ENCODE results near the gene PSTPIP2.
A peak's percentile ranks its signal among the peaks of the same experiment; 100 is the strongest.
"Not testable (repeated sequence)": the region's sequence is repeated elsewhere in the genome, so short reads cannot be mapped to it uniquely, and the experiment has no call there.

The PSTPIP2 gene

GRCh38 chr18:46069524-46069923 lies 2.5 kb downstream of the PSTPIP2 start:
- DNase-seq, result no peak

- DNase-seq, result no peak
These were observed 3.3 kb downstream of the PSTPIP2 start for GRCh38 chr18:46068763-46069162.

- DNase-seq, result no peak
These were observed 4.5 kb downstream of the PSTPIP2 start for GRCh38 chr18:46067438-46068007.

- no peak for DNase-seq
These were observed 9.3 kb downstream of the PSTPIP2 start for GRCh38 chr18:46062781-46063180.

DNA sequence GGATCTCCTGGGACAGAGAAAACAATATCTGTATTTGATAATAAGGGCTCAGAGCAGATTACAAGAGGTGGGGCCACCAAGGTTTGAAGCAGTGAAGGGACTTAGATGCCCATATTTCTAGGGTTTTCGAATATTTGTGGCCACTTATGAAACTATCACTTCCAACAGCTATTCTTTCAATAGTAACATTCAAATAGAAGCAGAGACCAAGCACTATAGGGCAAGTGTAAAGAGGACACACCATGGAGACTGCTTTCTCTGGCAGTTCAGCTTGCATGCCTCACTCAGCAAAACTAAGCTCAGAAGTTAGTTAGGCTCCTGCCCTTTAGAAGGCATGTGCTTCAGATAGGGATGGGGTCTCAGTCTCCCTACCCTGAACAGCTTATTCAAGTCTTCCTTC lies 10.3 kb downstream of the PSTPIP2 start:
- no peak for DNase-seq

- no peak for DNase-seq
These were observed 10.7 kb downstream of the PSTPIP2 start for GRCh38 chr18:46061387-46061786.

DNA sequence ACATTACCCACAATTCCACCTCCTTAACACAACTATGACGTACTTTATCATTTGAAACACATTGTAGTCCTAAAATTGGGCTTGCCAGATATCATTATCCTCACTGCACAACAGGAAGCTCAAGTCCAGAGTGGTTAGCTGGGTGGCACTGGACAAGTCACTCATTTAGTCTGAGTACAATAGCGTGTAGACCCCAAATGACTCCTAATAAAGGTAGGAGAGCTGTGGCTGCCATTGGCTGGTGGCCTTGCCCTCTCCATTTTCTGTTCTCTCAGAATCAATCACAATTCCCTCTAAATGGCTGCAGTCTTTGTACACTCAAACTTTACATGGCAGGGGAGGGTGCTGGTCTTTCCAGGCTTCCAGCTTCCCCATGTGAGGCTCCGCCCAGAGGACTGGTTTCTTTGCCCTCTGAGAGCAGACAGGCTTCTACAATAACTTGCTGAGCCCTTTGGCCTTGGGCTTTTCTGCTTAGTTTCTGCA lies 11.7 kb downstream of the PSTPIP2 start:
- no peak for DNase-seq

DNA sequence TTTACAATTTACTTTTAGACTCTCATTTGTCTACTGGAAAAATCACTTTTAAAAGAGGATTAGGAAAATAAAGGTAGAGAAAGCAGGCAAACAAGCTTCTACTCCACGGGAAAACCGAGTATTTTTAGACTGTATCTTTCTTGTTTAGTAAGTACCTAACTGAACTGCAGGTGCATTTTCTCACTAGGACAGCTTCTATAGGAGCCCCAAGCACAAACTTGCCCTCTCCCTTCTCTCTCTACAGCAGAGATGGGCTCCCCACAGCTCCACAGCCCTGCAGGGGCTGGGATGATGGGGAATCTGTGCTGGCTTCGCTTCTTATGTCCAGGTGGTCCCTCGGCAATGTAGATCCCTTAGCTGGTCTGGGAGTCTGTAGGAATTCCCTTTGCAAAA lies 16.2 kb downstream of the PSTPIP2 start:
- DNase-seq, result no peak

DNA sequence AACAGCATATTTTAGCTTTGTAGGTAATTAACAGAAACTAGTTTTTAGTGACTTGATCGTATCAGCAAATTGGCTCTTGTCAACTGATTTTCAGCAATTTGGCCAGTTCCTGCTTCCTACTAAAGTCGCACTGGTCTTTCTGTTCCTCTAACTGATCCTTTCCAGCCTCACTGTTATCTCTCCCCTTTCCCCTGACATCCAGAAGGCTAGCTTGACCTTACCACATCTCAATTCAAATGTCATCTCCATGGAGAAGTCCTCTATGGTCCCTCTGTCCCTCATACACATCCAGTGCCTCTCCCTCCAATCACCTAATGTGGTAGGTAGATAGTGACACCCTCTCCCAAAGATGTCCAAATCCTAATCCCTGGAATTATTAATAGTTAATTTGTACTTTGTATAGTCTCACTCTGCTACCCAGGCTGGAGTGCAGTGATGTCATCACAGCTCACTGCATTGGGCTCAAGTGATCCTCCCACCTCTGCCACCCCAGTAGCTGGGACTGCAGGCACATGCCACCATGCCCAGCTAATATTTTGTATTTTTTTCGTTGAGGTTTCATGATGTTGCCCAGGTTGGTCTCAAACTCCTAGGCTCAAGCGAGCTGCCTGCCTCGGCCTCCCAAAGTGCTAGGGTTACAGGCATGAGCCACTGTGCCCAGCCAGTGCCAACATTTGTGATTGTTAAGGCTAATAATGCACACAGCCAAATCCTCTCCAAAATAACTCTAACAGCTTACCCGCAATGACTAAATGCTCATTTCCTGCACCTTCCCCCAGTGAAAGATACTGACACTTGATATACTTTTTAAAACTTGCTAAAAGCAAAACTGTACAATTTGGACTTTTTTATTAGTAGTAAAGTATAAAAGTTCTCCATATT lies 16.9 kb downstream of the PSTPIP2 start:
- DNase-seq, result peak in 1 of 5 donors; percentile 45

DNA sequence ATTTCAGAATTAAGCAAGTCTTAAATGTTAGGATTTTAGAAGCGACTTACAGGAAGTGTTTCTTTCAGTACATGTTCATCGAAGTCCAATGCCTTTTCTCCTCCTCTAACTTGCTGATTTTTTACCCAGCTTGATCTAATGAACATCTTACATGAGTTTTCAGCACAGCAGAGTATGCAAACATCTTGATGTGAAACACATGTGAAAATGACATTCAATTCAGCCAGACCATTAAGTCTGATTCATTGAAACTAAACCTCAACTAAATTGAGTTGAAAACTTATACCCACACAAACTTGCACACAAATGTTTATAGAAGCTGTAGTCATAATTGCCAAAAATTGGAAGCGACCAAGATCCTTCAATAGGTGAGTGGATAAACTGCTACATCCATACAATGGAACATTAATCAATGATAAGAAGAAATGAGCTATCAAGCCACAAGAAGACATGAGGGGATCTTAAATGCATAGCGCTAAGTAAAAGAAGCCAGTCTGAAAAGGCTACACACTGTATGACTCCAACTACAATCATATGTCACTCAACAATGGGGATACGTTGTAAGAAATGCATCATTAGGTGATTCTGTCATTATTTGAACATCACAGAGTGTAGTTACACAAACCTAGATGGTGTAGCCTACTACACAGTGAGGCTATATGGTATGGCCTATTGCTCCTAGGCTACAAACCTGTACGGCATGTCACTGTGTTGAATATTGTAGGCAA lies 18.5 kb downstream of the PSTPIP2 start:
- DNase-seq, result no peak

DNA sequence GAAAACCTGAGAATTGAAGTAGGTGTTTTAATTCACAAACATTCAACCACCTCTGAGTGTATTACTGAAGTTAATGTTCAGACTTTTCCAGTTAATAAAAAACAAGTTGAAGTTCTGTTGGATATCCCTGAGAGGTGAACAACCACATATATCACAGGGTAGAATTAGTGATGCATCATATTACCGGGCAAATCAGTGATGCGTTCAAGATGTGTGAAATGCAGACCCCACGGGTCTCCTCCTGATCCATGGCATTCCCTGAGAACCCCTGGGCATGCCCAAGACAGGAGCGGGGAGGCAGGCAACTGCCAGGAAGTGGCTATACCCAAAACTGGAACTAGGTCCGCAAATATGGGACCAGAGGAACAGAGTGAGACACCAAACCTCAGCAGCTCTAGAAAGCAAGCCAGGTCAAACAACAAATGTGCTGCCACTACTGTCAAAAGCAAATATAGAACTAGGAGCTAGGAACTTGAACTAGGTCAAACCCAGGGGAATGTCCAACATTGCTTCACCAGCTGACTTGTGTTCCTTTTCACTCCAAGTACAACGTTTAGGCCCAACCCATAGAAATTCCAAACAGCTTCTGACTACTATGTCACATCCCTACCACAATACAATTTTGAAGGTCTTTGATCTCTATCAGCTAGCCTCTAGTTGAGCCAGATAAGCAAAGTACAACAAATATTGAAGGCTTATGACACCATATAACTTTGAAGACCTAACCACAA lies 20.2 kb downstream of the PSTPIP2 start:
- no peak for DNase-seq

DNA sequence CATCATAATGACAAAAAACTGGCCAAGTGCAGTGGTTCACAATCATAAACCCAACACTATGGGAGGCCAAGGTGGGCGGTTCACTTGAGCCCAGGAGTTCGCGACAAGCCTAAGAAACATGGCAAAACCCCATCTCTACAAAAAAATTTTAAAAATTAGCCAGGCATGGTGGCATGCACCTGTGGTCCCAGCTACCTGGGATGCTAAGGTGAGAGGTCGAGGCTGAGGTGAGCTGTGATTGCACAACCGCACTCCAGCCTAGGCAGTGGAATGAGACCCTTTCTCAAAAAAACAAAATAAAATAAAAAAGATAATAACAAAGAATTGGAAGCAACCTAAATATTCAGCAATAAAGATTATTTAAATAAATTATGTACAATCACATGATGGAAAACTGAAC lies 21.8 kb downstream of the PSTPIP2 start:
- DNase-seq, result no peak

DNA sequence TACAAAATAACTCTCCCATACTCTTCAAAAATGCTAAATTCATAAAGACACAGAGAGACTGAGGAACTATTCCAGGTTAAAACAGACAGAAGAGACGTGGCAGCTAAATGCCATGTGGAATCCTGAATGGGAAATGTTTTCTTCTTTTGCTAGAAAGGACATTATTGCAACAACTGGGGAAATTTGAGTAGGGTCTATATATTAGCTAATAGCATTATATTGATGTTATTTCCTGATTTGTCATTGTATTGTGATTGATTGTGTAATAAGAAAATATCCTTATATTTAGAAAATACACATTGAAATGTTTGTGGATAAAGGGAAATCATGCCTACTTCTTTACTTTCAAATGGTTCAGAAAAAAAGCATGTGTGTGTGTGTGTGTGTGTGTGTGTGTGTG lies 23.4 kb downstream of the PSTPIP2 start:
- DNase-seq, result no peak

DNA sequence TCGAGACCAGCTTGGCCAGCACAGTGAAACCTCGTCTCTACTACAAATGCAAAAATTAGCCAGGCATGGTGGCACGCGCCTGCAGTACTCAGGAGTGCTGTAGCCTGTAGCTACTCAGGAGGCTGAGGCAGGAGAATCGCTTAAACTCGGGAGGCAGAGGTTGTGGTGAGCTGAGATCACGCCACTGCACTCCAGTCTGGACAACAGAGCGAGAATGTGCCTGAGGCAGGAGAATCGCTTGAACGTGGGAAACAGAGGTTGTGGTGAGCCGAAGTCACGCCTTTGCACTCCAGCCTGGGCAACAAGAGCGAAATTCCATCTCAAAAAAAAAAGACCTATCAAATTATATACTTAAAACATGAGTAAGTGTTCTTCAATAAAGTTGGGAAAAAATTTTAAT lies 24.7 kb downstream of the PSTPIP2 start:
- not testable (repeated sequence) for DNase-seq

GRCh38 chr18:46046688-46047087 lies 25.4 kb downstream of the PSTPIP2 start:
- no peak for DNase-seq

DNA sequence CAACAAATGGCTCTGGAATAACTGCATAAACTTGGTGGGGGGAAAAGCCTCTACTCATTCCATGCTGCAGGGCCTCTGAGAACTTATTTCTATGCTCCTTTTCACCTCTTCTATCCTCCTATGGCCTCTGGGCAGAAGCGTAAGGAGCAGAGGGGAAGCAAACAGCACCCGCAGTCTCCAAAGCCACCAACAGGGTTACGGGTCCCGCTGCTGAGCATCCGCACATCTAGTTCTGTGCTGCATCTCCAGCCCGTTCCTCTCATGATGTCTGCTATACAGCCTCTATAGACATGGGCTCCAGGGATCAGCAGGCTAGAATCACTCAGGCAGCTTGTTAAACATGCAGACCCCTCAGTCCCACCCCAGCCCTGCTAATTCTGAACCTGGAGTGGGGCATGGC lies 25.9 kb downstream of the PSTPIP2 start:
- DNase-seq, result no peak

DNA sequence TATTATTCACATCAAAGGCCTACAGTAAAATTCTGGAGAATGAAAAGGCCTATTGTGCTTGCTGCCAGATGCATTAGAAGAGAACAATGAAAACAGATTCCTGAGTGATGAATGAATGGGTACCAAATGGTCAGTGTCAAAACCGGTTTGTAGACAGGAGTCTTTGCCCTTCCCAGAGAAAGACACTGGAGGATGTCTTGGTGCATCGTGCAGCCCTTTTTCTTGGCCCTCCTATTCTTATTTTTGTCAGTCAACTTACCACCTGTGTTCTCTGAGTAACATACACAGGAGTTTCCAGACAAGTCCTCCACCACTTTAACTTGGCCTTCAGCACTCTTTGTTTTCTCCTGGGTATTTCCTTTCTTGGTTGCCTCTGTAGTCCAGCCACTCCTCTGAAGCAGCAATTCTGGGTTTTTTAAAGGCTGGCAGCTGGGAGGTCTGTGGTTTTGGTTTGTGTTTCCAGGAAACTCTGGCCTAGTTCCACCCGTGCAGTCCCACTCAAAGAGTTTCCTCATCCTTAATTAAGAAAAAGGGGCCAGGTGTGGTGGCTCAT lies 29.4 kb downstream of the PSTPIP2 start:
- DNase-seq, result peak in 1 of 5 donors; percentile 63

- no peak for DNase-seq
These were observed 31.3 kb downstream of the PSTPIP2 start for GRCh38 chr18:46040747-46041104.

DNA sequence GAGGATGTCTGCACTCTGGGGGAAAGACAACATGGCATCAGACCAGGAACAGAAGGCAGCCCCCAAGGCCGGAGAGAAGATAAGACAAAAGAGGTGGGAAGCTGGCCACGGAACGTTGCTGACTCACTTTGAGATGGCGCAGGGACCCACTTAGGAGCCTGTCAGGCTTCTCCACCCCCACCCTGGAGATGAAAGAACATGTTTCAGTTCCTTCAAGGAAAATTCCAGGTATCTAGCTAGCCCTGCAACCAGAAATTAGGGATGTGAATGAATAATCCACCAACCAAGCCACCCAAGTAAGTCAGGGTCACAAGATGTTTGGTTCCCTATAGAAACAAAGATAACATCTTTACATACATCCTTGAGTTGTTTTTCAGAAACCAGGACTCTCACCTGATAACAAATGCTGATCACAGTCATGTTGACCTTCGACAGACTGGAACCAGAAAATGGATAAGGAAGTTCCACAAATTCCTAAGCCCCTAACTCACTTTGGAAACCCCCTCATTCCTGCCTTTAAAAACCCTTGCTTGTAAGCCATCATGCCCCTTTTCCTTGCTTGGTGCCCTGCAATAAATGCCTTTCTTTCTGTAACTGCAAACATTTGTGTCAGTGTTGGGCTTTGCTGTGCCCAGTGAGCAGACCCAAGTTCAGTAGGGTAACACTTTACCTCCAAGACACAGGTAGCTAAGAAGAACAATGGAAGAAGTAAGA lies 31.9 kb downstream of the PSTPIP2 start:
- no peak for DNase-seq

DNA sequence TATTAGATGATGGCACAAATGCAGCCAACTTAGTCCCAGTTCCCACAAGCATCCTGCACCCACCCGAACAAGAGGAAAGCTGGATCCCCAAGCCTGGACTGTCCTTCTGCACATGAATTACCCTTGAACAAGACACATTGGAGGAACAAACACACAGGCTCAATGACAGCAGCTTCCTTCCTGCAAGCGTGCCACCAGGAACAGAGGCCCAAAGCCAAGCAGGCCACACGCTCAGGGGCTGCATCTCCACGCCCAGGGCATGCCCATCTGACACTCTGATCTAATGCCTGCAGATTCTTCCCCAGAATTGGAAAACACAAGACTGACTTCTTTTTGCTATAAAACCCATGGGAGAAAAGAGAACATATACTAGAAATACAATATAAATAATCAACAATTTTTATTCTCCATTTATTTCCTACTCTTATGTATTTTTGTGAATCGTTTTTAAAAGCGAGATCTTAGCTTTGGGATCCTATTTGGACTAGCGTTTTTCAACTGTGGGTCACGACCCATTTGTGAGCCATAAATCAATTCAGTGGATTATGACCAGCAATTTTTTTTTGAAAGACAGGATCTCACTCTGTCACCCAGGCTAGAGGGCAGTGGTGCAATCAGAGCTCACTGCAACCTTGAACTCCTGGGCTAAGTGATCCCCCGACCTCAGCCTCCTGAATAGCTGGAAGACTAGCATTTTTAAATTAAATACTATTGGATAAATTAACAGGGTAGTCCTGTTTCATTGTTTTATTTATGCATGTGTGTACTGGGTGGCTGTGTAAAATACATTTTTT lies 34.4 kb downstream of the PSTPIP2 start:
- no peak for DNase-seq
